ENCODE measurements around the gene OOSP4A.

DNA sequence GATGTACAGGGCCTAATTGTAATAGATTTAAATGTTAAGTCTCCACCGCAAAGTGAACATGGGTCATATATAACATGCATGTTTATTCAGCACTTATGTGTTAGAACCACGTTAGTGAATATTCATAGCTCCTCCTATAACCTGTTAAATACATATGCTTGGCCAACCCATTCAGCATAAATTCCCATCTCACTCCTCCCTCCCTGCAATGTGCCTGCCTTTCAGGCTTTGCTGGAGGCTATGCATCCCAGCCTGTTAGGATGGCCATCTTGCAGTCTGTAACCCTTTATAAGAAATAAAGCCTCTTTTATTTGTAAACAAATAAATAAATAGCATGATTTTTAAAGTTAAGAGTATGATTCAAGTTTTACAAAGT lies 1.7 kb upstream of the OOSP4A start:
- TF ChIP-seq CTCF (conservative IDR thresholded peaks at IDR 0.05; ENCODE audit: low read depth, low read length) (no peak), EZH2 (IDR thresholded peaks at IDR 0.05; ENCODE audit: low read length, unreplicated experiment) (no peak), EZH2phosphoT487 (IDR thresholded peaks at IDR 0.05; ENCODE audit: borderline replicate concordance, low read length) (no peak)

Data from PC-3 (cell line).